MM.1S (cell line): ENCODE measurements around the gene PLXNA4.

Source experiments
- DNase-seq: peaks from one replicate; pipeline ENCODE4 v3.0.0-alpha.2; 2015
- H2AFZ ChIP-seq: fragments of 300-600 bp; sonication (generic); 2 replicates; pipeline ENCODE4 v1.6.0; 2016; ENCODE audit warnings: antibody characterized with exemption, low read length
- H3F3A ChIP-seq: fragments of 300-600 bp; sonication (generic); 2 replicates; pipeline ENCODE4 v1.6.1; 2016; ENCODE audit warnings: mild to moderate bottlenecking, antibody characterized with exemption, low read length, moderate library complexity, mixed read lengths; ENCODE audit not compliant: insufficient read depth
- H3K27ac ChIP-seq: fragments of 300-600 bp; sonication (generic); 2 replicates; pipeline ENCODE4 v1.5.1; 2016; ENCODE audit warnings: mild to moderate bottlenecking, low read length
- H3K27me3 ChIP-seq: fragments of 300-600 bp; sonication (generic); replicated peaks from 2 replicates; pipeline ENCODE4 v1.6.0; 2016; ENCODE audit warnings: low read length; ENCODE audit not compliant: insufficient read depth
- H3K36me3 ChIP-seq: fragments of 300-600 bp; sonication (generic); replicated peaks from 2 replicates; pipeline ENCODE4 v1.6.1; 2016; ENCODE audit warnings: mild to moderate bottlenecking, low read length, mixed read lengths; ENCODE audit not compliant: insufficient read depth
- H3K4me1 ChIP-seq: fragments of 300-600 bp; sonication (generic); 2 replicates; pipeline ENCODE4 v1.6.1; 2016; ENCODE audit warnings: low read length, mixed read lengths
- H3K4me2 ChIP-seq: fragments of 300-600 bp; sonication (generic); 2 replicates; pipeline ENCODE4 v1.6.0; 2016; ENCODE audit warnings: low read depth, low read length
- H3K4me3 ChIP-seq: fragments of 300-600 bp; sonication (generic); 2 replicates; pipeline ENCODE4 v1.5.1; 2016; ENCODE audit warnings: low read length, mixed read lengths
- H3K79me2 ChIP-seq: fragments of 300-600 bp; sonication (generic); 2 replicates; pipeline ENCODE4 v1.6.1; 2016; ENCODE audit warnings: mixed run types, low read length, mixed read lengths
- H3K9ac ChIP-seq: fragments of 300-600 bp; sonication (generic); 2 replicates; pipeline ENCODE4 v1.6.1; 2016; ENCODE audit warnings: low read length, mixed read lengths
- H3K9me2 ChIP-seq: fragments of 300-600 bp; sonication (generic); replicated peaks from 2 replicates; pipeline ENCODE4 v1.6.1; 2016; ENCODE audit warnings: mild to moderate bottlenecking, low read length, mixed read lengths; ENCODE audit not compliant: insufficient read depth
- H3K9me3 ChIP-seq: fragments of 300-600 bp; sonication (generic); replicated peaks from 2 replicates; pipeline ENCODE4 v1.6.1; 2016; ENCODE audit warnings: mild to moderate bottlenecking, low read length, mixed read lengths; ENCODE audit not compliant: insufficient read depth
- H4K20me1 ChIP-seq: fragments of 300-600 bp; sonication (generic); 2 replicates; pipeline ENCODE4 v1.6.1; 2016; ENCODE audit warnings: mild to moderate bottlenecking, low read length, moderate library complexity, mixed read lengths; ENCODE audit not compliant: insufficient read depth
- EZH2 ChIP-seq: fragments of 300-600 bp; sonication (generic); optimal IDR thresholded peaks from 2 replicates; pipeline ENCODE3; 2017; ENCODE audit warnings: low read depth, mild to moderate bottlenecking, antibody characterized with exemption, low read length, mixed read lengths
- EZH2phosphoT487 ChIP-seq: fragments of 300-600 bp; sonication (generic); IDR thresholded peaks from 2 replicates; pipeline ENCODE4 v1.6.1; 2018; ENCODE audit warnings: antibody characterized with exemption, low read length
- TF ChIP-seq, protein P1 (sequence below): fragments of 300-600 bp; sonication (generic); IDR thresholded peaks from 2 replicates; pipeline ENCODE4 v1.5.1; 2016; ENCODE audit warnings: antibody characterized with exemption, low read length, mixed read lengths

PLXNA4 gene

DNA sequence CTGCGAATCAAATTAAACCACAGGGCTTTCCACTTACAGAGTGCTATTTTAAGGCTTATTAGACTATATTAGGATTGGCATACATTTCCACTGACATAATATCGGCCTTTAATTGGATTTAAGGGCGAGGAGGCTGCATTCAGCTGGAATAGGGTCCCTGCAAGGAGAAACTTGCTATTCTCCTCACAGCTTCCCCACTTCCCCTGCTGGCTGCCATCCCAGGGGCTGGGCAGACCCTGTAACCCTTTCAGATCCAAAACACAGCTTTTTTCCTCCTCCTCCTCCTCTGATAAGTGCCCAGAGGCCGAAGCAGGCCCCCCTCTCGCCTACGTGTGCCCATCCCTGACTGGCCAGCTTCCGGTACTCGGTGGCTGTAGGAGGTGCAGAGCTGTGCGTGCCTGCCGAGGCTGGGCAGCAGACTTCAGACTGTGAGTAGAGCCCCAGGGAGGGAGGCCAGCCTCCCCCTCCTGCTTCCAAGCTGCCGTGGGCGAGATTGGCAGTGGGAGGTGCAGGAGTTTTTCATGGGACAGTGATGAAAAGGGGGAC, 224.2 kb downstream of the PLXNA4 start:
- Histone ChIP-seq H2AFZ (no peak overlapping the region), H3K9ac (no peak overlapping the region), H3K4me3 (no peak overlapping the region), H3K4me1 (no peaks in the 10 kb centered on the region), H3K27ac (no peak overlapping the region), H3K9me3 (no peaks in the 10 kb centered on the region), H3K4me2 (no peak overlapping the region), H3F3A (no peaks in the 10 kb centered on the region), H4K20me1 (no peaks in the 10 kb centered on the region), H3K79me2 (no peaks in the 10 kb centered on the region), H3K9me2 (no peaks in the 10 kb centered on the region), H3K36me3 (no peaks in the 10 kb centered on the region), H3K27me3 (no peaks in the 10 kb centered on the region)
- no peak for DNase-seq
- TF ChIP-seq, protein P1, sequence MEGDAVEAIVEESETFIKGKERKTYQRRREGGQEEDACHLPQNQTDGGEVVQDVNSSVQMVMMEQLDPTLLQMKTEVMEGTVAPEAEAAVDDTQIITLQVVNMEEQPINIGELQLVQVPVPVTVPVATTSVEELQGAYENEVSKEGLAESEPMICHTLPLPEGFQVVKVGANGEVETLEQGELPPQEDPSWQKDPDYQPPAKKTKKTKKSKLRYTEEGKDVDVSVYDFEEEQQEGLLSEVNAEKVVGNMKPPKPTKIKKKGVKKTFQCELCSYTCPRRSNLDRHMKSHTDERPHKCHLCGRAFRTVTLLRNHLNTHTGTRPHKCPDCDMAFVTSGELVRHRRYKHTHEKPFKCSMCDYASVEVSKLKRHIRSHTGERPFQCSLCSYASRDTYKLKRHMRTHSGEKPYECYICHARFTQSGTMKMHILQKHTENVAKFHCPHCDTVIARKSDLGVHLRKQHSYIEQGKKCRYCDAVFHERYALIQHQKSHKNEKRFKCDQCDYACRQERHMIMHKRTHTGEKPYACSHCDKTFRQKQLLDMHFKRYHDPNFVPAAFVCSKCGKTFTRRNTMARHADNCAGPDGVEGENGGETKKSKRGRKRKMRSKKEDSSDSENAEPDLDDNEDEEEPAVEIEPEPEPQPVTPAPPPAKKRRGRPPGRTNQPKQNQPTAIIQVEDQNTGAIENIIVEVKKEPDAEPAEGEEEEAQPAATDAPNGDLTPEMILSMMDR, result no peak
- no peak for TF ChIP-seq EZH2phosphoT487
- TF ChIP-seq EZH2, result no peak

DNA sequence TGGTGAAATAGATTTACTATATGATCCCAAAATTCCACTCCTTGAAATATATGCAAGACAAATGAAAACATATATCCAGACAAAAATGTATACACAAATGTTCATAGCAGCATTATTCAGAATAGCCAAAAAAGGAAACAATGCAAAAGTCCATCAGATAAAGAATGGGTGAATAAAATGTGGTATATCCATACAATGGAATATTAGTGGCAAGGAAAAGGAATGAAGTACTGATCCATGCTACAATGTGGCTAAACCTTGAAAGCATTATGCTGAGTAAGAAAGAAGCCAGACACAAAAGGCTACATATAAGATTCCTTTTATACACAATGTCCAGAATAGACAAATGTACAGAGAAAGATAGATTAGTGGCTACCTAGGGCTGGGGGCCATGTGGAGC, 225.5 kb downstream of the PLXNA4 start:
- no peak overlapping the region for H3K27ac ChIP-seq
- H2AFZ ChIP-seq, result no peak overlapping the region
- no peaks in the 10 kb centered on the region for H3F3A ChIP-seq
- TF ChIP-seq, protein P1, result no peak
- TF ChIP-seq EZH2 (no peak), EZH2phosphoT487 (no peak)
- H3K9me3 ChIP-seq, result no peaks in the 10 kb centered on the region
- no peaks in the 10 kb centered on the region for H3K4me1 ChIP-seq
- H3K9me2 ChIP-seq, result no peaks in the 10 kb centered on the region
- no peak for DNase-seq
- H3K4me2 ChIP-seq, result no peak overlapping the region
- no peaks in the 10 kb centered on the region for H3K36me3 ChIP-seq
- H3K9ac ChIP-seq, result no peak overlapping the region
- no peaks in the 10 kb centered on the region for H3K27me3 ChIP-seq
- H3K4me3 ChIP-seq, result no peak overlapping the region
- no peaks in the 10 kb centered on the region for H4K20me1 ChIP-seq
- H3K79me2 ChIP-seq, result no peaks in the 10 kb centered on the region

DNA sequence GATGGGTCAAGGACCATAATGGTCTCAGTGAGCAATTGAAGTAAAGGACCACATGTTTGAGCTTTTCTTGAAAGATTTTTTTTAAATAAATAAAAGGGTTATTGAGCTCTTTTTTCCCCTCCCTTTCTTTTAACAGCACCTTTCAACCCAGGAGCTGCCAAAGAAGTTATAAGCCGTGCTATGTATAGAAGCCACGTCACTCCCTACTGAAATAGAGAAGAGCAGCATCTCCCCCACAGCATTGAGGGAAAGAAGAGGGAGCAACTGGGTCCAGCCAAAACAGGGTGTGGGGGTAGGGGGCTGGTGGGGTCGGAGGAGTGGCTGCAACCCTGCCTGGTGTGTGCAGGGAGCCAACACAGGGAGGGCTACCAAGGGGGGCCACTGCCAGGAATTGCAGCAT, 227.2 kb downstream of the PLXNA4 start:
- no peak overlapping the region for H3K4me3 ChIP-seq

More for the DNA sequence above, 227.2 kb downstream of the PLXNA4 start:
- no peak overlapping the region for H3K9ac ChIP-seq
- no peak overlapping the region for H2AFZ ChIP-seq
- no peaks in the 10 kb centered on the region for H3K79me2 ChIP-seq
- no peaks in the 10 kb centered on the region for H3F3A ChIP-seq
- TF ChIP-seq EZH2phosphoT487 (no peak), EZH2 (no peak)
- TF ChIP-seq, protein P1, result no peak
- H3K4me1 ChIP-seq, result no peaks in the 10 kb centered on the region
- no peak overlapping the region for H3K27ac ChIP-seq
- H3K27me3 ChIP-seq, result no peaks in the 10 kb centered on the region
- H3K9me3 ChIP-seq, result no peaks in the 10 kb centered on the region
- no peaks in the 10 kb centered on the region for H3K36me3 ChIP-seq
- no peaks in the 10 kb centered on the region for H4K20me1 ChIP-seq
- H3K9me2 ChIP-seq, result no peaks in the 10 kb centered on the region
- H3K4me2 ChIP-seq, result no peak overlapping the region
- no peak for DNase-seq
